Calu3 (cell line): ENCODE data around the gene CCDC18. TPM values are rescaled to one million over a fixed set of nuclear protein-coding genes. Genes with fewer than 3 reads are reported as not detected.

Experiments used
- BruUV-seq: library from RNA; stranded (reverse); fragments of 400-500 nt; replicated peaks from 2 replicates; lab custom pipeline; 2021; lab: Mats Ljungman, UMichigan
- CTCF ChIA-PET: fragments of 300-600 bp; sonication (Branson Sonifier 250); formaldehyde crosslinking; loops from one replicate; lab custom pipeline; 2022; ENCODE audit warnings: antibody characterized with exemption; lab: Charles Lee
- DNase-seq: peaks from one replicate; pipeline ENCODE4 v3.0.0; 2022
- H3K27ac Mint-ChIP-seq: one replicate; pipeline ENCODE4 v1.8.0; 2022; ENCODE audit warnings: mixed read lengths; ENCODE audit not compliant: unreplicated experiment
- H3K27me3 Mint-ChIP-seq: one replicate; pipeline ENCODE4 v1.8.0; 2022; ENCODE audit warnings: mixed read lengths; ENCODE audit not compliant: unreplicated experiment
- H3K36me3 Mint-ChIP-seq: one replicate; pipeline ENCODE4 v1.8.0; 2022; ENCODE audit warnings: mild to moderate bottlenecking, moderate library complexity, mixed read lengths; ENCODE audit not compliant: insufficient read depth, unreplicated experiment
- H3K4me1 Mint-ChIP-seq: one replicate; pipeline ENCODE4 v1.8.0; 2022; ENCODE audit warnings: mild to moderate bottlenecking, low read depth, mixed read lengths; ENCODE audit not compliant: unreplicated experiment
- H3K4me3 Mint-ChIP-seq: one replicate; pipeline ENCODE4 v1.8.0; 2022; ENCODE audit warnings: mild to moderate bottlenecking, low read depth, moderate library complexity, mixed read lengths; ENCODE audit not compliant: unreplicated experiment
- H3K9me3 Mint-ChIP-seq: one replicate; pipeline ENCODE4 v1.8.0; 2022; ENCODE audit warnings: low read depth, mixed read lengths; ENCODE audit not compliant: unreplicated experiment
- CTCF ChIP-seq: fragments of 200-600 bp; IDR thresholded peaks from one replicate; pipeline ENCODE4 v1.8.0; 2022; ENCODE audit warnings: antibody characterized with exemption; ENCODE audit not compliant: unreplicated experiment
- intact Hi-C: fragments of 100-400 bp; cut with micrococcal nuclease; formaldehyde crosslinking; loops from one replicate; pipeline ENCODE4 v1.10.0; 2022; ENCODE audit not compliant: unreplicated experiment
- total RNA-seq: library from RNA; stranded (reverse); gene quantifications from 2 replicates; pipeline ENCODE4 v1.2.3, GENCODE V29; 2022

Gene CCDC18
- total RNA-seq, 1 experiment from 2014 or later = 22.7 TPM

GRCh38 chr1:93288558-93288957 is 108.0 kb downstream of the CCDC18 start:
- BruUV-seq = no TSS peak
- intact Hi-C loops = no loop called here
- CTCF ChIA-PET = interaction anchor here (0.5 kb wide), 1 partner anchor 160 kb away, joined by 4 read pairs; no protein-coding TSS in a partner anchor
- DNase-seq = no peak
- Mint-ChIP-seq H3K27me3 (no peaks in the 10 kb centered on the region), H3K27ac (no peak overlapping the region), H3K4me1 (no peaks in the 10 kb centered on the region), H3K36me3 (no peaks in the 10 kb centered on the region), H3K9me3 (no peaks in the 10 kb centered on the region), H3K4me3 (no peak overlapping the region)
- no peak for TF ChIP-seq CTCF

- Mint-ChIP-seq H3K9me3 (no peaks in the 10 kb centered on the region), H3K27ac (no peak overlapping the region), H3K4me3 (no peak overlapping the region), H3K36me3 (no peaks in the 10 kb centered on the region), H3K27me3 (no peaks in the 10 kb centered on the region), H3K4me1 (no peaks in the 10 kb centered on the region)
- intact Hi-C loops = no loop called here
- no peak for TF ChIP-seq CTCF
- CTCF ChIA-PET = no interaction called here
- DNase-seq = no peak
- no TSS peak for BruUV-seq
These were observed 116.1 kb downstream of the CCDC18 start for GRCh38 chr1:93296555-93297154.

- Mint-ChIP-seq H3K4me1 (no peaks in the 10 kb centered on the region), H3K27me3 (no peaks in the 10 kb centered on the region), H3K36me3 (no peaks in the 10 kb centered on the region), H3K9me3 (no peaks in the 10 kb centered on the region), H3K27ac (no peak overlapping the region), H3K4me3 (no peak overlapping the region)
- CTCF ChIA-PET = no interaction called here
- BruUV-seq = no TSS peak
- no peak for TF ChIP-seq CTCF
- intact Hi-C loops = loop anchor here (5.0 to 10.0 kb wide), 3 partner anchors 54 to 544 kb away; no protein-coding TSS in a partner anchor
- DNase-seq = no peak
These were observed 120.6 kb downstream of the CCDC18 start for GRCh38 chr1:93301131-93301530.

GRCh38 chr1:93302078-93302477 is 121.6 kb downstream of the CCDC18 start:
- H3K4me3 Mint-ChIP-seq = no peak overlapping the region
- H3K4me1 Mint-ChIP-seq = no peaks in the 10 kb centered on the region
- intact Hi-C loops = loop anchor here (5.0 to 10.0 kb wide), 3 partner anchors 53 to 543 kb away; no protein-coding TSS in a partner anchor
- BruUV-seq = no TSS peak
- no peak for TF ChIP-seq CTCF
- DNase-seq = no peak
- CTCF ChIA-PET = no interaction called here
- no peaks in the 10 kb centered on the region for H3K9me3 Mint-ChIP-seq
- no peak overlapping the region for H3K27ac Mint-ChIP-seq
- H3K36me3 Mint-ChIP-seq = no peaks in the 10 kb centered on the region
- no peaks in the 10 kb centered on the region for H3K27me3 Mint-ChIP-seq
